ENCODE data around the gene USP30.
"Not testable (repeated sequence)": the region's sequence is repeated elsewhere in the genome, so short reads cannot be mapped to it uniquely, and the experiment has no call there.

Gene USP30

GRCh38 chr12:109053382-109054123 is 1.2 kb downstream of the USP30 start:
- DNase-seq (ENCODE audit: low read depth): no peak

- not testable (repeated sequence) for DNase-seq (ENCODE audit: low read depth)
Measured at GRCh38 chr12:109054124-109054513, 1.7 kb downstream of the USP30 start.

GRCh38 chr12:109054520-109054919 is 2.1 kb downstream of the USP30 start:
- DNase-seq (ENCODE audit: low read depth): no peak

- DNase-seq (ENCODE audit: low read depth): no peak
Measured at GRCh38 chr12:109056891-109057290, 4.5 kb downstream of the USP30 start.

- DNase-seq (ENCODE audit: low read depth): no peak
Measured at GRCh38 chr12:109057376-109057775, 5.0 kb downstream of the USP30 start.

- no peak for DNase-seq (ENCODE audit: low read depth)
Measured at GRCh38 chr12:109058773-109059172, 6.4 kb downstream of the USP30 start.

- DNase-seq (ENCODE audit: low read depth): no peak
Measured at GRCh38 chr12:109064143-109064542, 11.8 kb downstream of the USP30 start.

- DNase-seq (ENCODE audit: low read depth): no peak
Measured at GRCh38 chr12:109065154-109065852, 12.9 kb downstream of the USP30 start.

GRCh38 chr12:109065853-109066193 is 13.4 kb downstream of the USP30 start:
- no peak for DNase-seq (ENCODE audit: low read depth)

GRCh38 chr12:109069307-109070271 is 17.2 kb downstream of the USP30 start:
- no peak for DNase-seq (ENCODE audit: low read depth)

GRCh38 chr12:109074866-109075265 is 22.5 kb downstream of the USP30 start:
- no peak for DNase-seq (ENCODE audit: low read depth)

GRCh38 chr12:109082751-109083150 is 30.4 kb downstream of the USP30 start:
- no peak for DNase-seq (ENCODE audit: low read depth)

GRCh38 chr12:109084425-109084824 is 32.0 kb downstream of the USP30 start:
- DNase-seq (ENCODE audit: low read depth): no peak

GRCh38 chr12:109085590-109085989 is 33.2 kb downstream of the USP30 start:
- DNase-seq (ENCODE audit: low read depth): no peak

- DNase-seq (ENCODE audit: low read depth): no peak
Measured at GRCh38 chr12:109087250-109087649, 34.9 kb downstream of the USP30 start.

GRCh38 chr12:109088818-109089217 is 36.4 kb downstream of the USP30 start:
- DNase-seq (ENCODE audit: low read depth): peak; percentile 27

- no peak for DNase-seq (ENCODE audit: low read depth)
Measured at GRCh38 chr12:109089683-109090082, 37.3 kb downstream of the USP30 start.

- no peak for DNase-seq (ENCODE audit: low read depth)
Measured at GRCh38 chr12:109092497-109093021, 40.2 kb downstream of the USP30 start.

- DNase-seq (ENCODE audit: low read depth): peak; percentile 81
Measured at GRCh38 chr12:109093022-109093918, 40.9 kb downstream of the USP30 start, which contains the start of gene ALKBH2. Gene ALKBH2 (minus strand): TSS chr12:109093472. CDS start chr12:109092786, 686 bp downstream.

GRCh38 chr12:109097140-109097434 is 44.7 kb downstream of the USP30 start:
- DNase-seq (ENCODE audit: low read depth): no peak

GRCh38 chr12:109097435-109098182 is 45.2 kb downstream of the USP30 start, which contains the start of gene UNG:
Gene UNG (plus strand): TSS chr12:109097597. CDS start chr12:109097680, 83 bp downstream.
- peak; percentile 93 for DNase-seq (ENCODE audit: low read depth)

Measured in stromal cell of bone marrow (primary cell).